ENCODE results near the gene ESPN. TPM values are rescaled to one million over a fixed set of nuclear protein-coding genes. Genes with fewer than 3 reads are reported as not detected.

The ESPN gene
- total and polyA plus RNA-seq, 2 of the 8 experiments (the other 6 are each of a cell fraction or from before 2014, with no cell fraction given) = 5.2 to 16.3 TPM

- H4K8ac ChIP-seq (ENCODE audit: extremely low read depth, insufficient read depth, low read length) = peak within 1 kb of the TSS; percentile 80
- H3K27me3 ChIP-seq (replicated peaks in 1 of 4; ENCODE audit: control insufficient read depth in 3 of 4, extremely low read depth in 1 of 4, insufficient read depth in 3 of 4, low read length in 3 of 4) = peaks cover 0 to 10% (median 8%) of the 10 kb centered on the region in 4 experiments; a peak in 5 of 7 replicates
- H3K9me3 ChIP-seq (ENCODE audit: insufficient read depth in 2 of 2, low read depth in 1 of 2, low read length in 1 of 2) = no peaks in the 10 kb centered on the region
- peaks cover 2 to 7% of the 10 kb centered on the region in 2 experiments for H4K20me1 ChIP-seq (replicated peaks in 1 of 2; ENCODE audit: control insufficient read depth in 1 of 2, insufficient read depth in 2 of 2, low read length in 2 of 2)
- no peak within 1 kb of the TSS for H2BK120ac ChIP-seq (replicated peaks; ENCODE audit: low read depth, low read length)
- H2BK5ac ChIP-seq (ENCODE audit: low read depth, low read length) = peak within 1 kb of the TSS; percentile 60; the same call in 1 of the 2 replicates
- H3K18ac ChIP-seq (ENCODE audit: extremely low read depth, low read length) = peak within 1 kb of the TSS; percentile 60
- no peak within 1 kb of the TSS; the same call in 1 of the 2 replicates for H2BK20ac ChIP-seq (ENCODE audit: low read length)
- no peak within 1 kb of the TSS for H3K27ac ChIP-seq (ENCODE audit: low read depth, low read length)
- H2AFZ ChIP-seq (ENCODE audit: low read length) = no peak within 1 kb of the TSS
- H3K23ac ChIP-seq (ENCODE audit: insufficient read length) = no peak within 1 kb of the TSS
- no peak within 1 kb of the TSS for H3K14ac ChIP-seq (ENCODE audit: insufficient read length)
- CTCF ChIA-PET (ENCODE audit: partially characterized antibody) = interaction anchor here (0.6 to 12.0 kb wide), 15 partner anchors 7 to 144 kb away, joined by 3 to 168 read pairs (median 7); no protein-coding TSS in a partner anchor
- peak within 1 kb of the TSS; percentile 45 to 80 (median 68) for H3K4me3 ChIP-seq (ENCODE audit: extremely low read depth in 1 of 4, insufficient read depth in 2 of 4, low read depth in 3 of 4, low read length in 4 of 4)
- peak within 1 kb of the TSS; percentile 46; the same call in 1 of the 2 replicates for H2BK15ac ChIP-seq (ENCODE audit: low read length)
- H3K79me1 ChIP-seq (ENCODE audit: low read depth, low read length) = no peaks in the 10 kb centered on the region; the same call in 1 of the 2 replicates
- H3K4ac ChIP-seq (replicated peaks; ENCODE audit: insufficient read length, low read depth, low read length) = peak within 1 kb of the TSS; percentile 50
- DNase-seq (ENCODE audit: low read depth in 1 of 2, low spot score in 2 of 2) (peak in 1 of 2 experiments; percentile 59), FAIRE-seq (no peak)
- 59% methylated on average over 6 of the region's 6 CpGs; no CpG with 5 or more reads in 1 of the 2 experiments for WGBS, 2 experiments (ENCODE audit: extremely low coverage in 1 of 2, insufficient coverage in 1 of 2, insufficient read length in 1 of 2, insufficient replicate concordance in 2 of 2, low coverage in 1 of 2, low lambda C conversion rate in 2 of 2, missing lambda C conversion rate in 1 of 2)
- peak within 1 kb of the TSS; percentile 80 to 92 for H3K4me2 ChIP-seq (ENCODE audit: insufficient read depth in 1 of 2, low read depth in 2 of 2, low read length in 2 of 2)
- no peak within 1 kb of the TSS for H3K9ac ChIP-seq (replicated peaks in 1 of 4; ENCODE audit: extremely low read depth in 1 of 4, low read depth in 3 of 4, low read length in 3 of 4)
- no peaks in the 10 kb centered on the region for H3K36me3 ChIP-seq (ENCODE audit: control insufficient read depth in 2 of 4, insufficient read depth in 4 of 4, low read length in 3 of 4)
- no peaks in the 10 kb centered on the region for H3K79me2 ChIP-seq (ENCODE audit: control insufficient read depth in 1 of 2, insufficient read depth in 2 of 2, low read length in 2 of 2)
- no peak for TF ChIP-seq POLR2AphosphoS5 (IDR thresholded peaks at IDR 0.05; ENCODE audit: low read depth, low read length)
- peak; percentile 42; the same call in 1 of the 2 replicates for TF ChIP-seq KDM1A (IDR thresholded peaks at IDR 0.05; ENCODE audit: borderline replicate concordance, low read length)
- no peak for TF ChIP-seq EP300 (IDR thresholded peaks at IDR 0.05; ENCODE audit: borderline replicate concordance in 1 of 2, low read depth in 2 of 2, low read length in 2 of 2)
- no peak for TF ChIP-seq SP2 (IDR thresholded peaks at IDR 0.05; ENCODE audit: low read length)
- TF ChIP-seq MAFK (IDR thresholded peaks at IDR 0.05; ENCODE audit: low read depth, low read length) = 0 out of 2 replicates have a peak, but pooled peaks have one; percentile 17
- no peak for TF ChIP-seq RFX5 (IDR thresholded peaks at IDR 0.05; ENCODE audit: borderline replicate concordance, low read depth, low read length)
- POLR2A ChIA-PET (ENCODE audit: partially characterized antibody) = interaction anchor here (0.6 to 1.6 kb wide), 10 partner anchors 11 to 119 kb away, joined by 3 to 8 read pairs (median 4); partner anchors contain the start of gene KLHL21
- H2BK12ac ChIP-seq (ENCODE audit: low read depth, low read length) = peak within 1 kb of the TSS; percentile 87; the same call in 1 of the 2 replicates
- H3K4me1 ChIP-seq (replicated peaks in 1 of 4; ENCODE audit: control insufficient read depth in 3 of 4, insufficient read depth in 4 of 4, low read length in 3 of 4) = peaks cover 0 to 36% (median 23%) of the 10 kb centered on the region in 4 experiments; a peak in 6 of 7 replicates
- peak within 1 kb of the TSS; percentile 48 for H4K5ac ChIP-seq (ENCODE audit: insufficient read length, low read depth, low read length)
- H3K56ac ChIP-seq (replicated peaks; ENCODE audit: insufficient read length, low read depth, low read length) = peak within 1 kb of the TSS; percentile 62
- peak within 1 kb of the TSS; percentile 52 for H4K91ac ChIP-seq (replicated peaks; ENCODE audit: insufficient read length, low read length)
- H2AK5ac ChIP-seq (ENCODE audit: low read depth, low read length) = peak within 1 kb of the TSS; percentile 86; the same call in 1 of the 2 replicates
- peaks cover 11% of the 10 kb centered on the region; the same call in 1 of the 2 replicates for H3K23me2 ChIP-seq (ENCODE audit: low read depth, low read length)
Measured at GRCh38 chr1:6491480-6491962, 66.9 kb downstream of the ESPN start, which contains the start of gene PLEKHG5. Gene PLEKHG5, minus strand, starts transcription at chr1:6491667. Its CDS starts 14,096 bp downstream, at chr1:6477571.

Measured in H1 (cell line).